H1 (cell line): ENCODE data around the gene POLRMT. TPM values are rescaled to one million over a fixed set of nuclear protein-coding genes. Genes with fewer than 3 reads are reported as not detected.

Source experiments
- CTCF ChIA-PET: fragments of 300-600 bp; sonication (Branson Sonifier 250); formaldehyde crosslinking; loops from one replicate; lab custom pipeline; 2021; ENCODE audit not compliant: partially characterized antibody; lab: Charles Lee
- POLR2A ChIA-PET: fragments of 300-600 bp; sonication (Branson Sonifier 250); formaldehyde crosslinking; loops from one replicate; lab custom pipeline; 2021; ENCODE audit warnings: inconsistent platforms; ENCODE audit not compliant: partially characterized antibody; lab: Charles Lee
- DNase-seq, 2 experiments: peaks; one replicate each; pipeline versions ENCODE4 v3.0.0 to v3.0.0-alpha.2; 2010 to 2022; ENCODE audit warnings: low spot score in 2 of 2, low read depth in 1 of 2, mixed read lengths in 1 of 2
- FAIRE-seq: peaks from 2 replicates; lab custom pipeline; 2011; peaks lifted over from hg19 to GRCh38; lab: Jason Lieb, UNC
- H2AFZ ChIP-seq: 2 replicates; pipeline ENCODE4 v1.8.1; 2012; ENCODE audit warnings: low read length, inconsistent platforms
- H2AK5ac ChIP-seq: 2 replicates; pipeline ENCODE4 v1.6.1; 2013; ENCODE audit warnings: low read depth, low read length
- H2BK120ac ChIP-seq: replicated peaks from 2 replicates; pipeline ENCODE3; 2013; ENCODE audit warnings: low read depth, low read length, inconsistent platforms
- H2BK12ac ChIP-seq: 2 replicates; pipeline ENCODE4 v1.6.1; 2013; ENCODE audit warnings: low read depth, low read length
- H2BK15ac ChIP-seq: 2 replicates; pipeline ENCODE4 v1.6.1; 2013; ENCODE audit warnings: low read length
- H2BK20ac ChIP-seq: 2 replicates; pipeline ENCODE4 v1.6.1; 2013; ENCODE audit warnings: low read length
- H2BK5ac ChIP-seq: 2 replicates; pipeline ENCODE4 v1.6.1; 2013; ENCODE audit warnings: low read depth, low read length
- H3K14ac ChIP-seq: 2 replicates; pipeline ENCODE4 v1.6.1; 2013; ENCODE audit warnings: inconsistent platforms; ENCODE audit not compliant: insufficient read length
- H3K18ac ChIP-seq: 2 replicates; pipeline ENCODE4 v1.6.1; 2013; ENCODE audit warnings: low read length; ENCODE audit errors: extremely low read depth
- H3K23ac ChIP-seq: 2 replicates; pipeline ENCODE4 v1.6.1; 2013; ENCODE audit warnings: inconsistent platforms; ENCODE audit not compliant: insufficient read length
- H3K23me2 ChIP-seq: 2 replicates; pipeline ENCODE4 v1.6.1; 2013; ENCODE audit warnings: low read depth, low read length
- H3K27ac ChIP-seq: 2 replicates; pipeline ENCODE4 v1.6.1; 2011; ENCODE audit warnings: low read depth, low read length, inconsistent platforms
- H3K27me3 ChIP-seq, 4 experiments: replicated peaks in 1 of 4; 1 replicate in 1 of 4; 2 replicates in 3 of 4; pipeline versions ENCODE4 v1.6.1 to v1.8.1; 2011 to 2013; ENCODE audit warnings: low read length in 3 of 4, mild to moderate bottlenecking in 3 of 4, inconsistent platforms in 2 of 4, mixed read lengths in 2 of 4, moderate library complexity in 1 of 4; ENCODE audit not compliant: control insufficient read depth in 3 of 4, insufficient read depth in 3 of 4; ENCODE audit errors: extremely low read depth in 1 of 4
- H3K36me3 ChIP-seq, 4 experiments: 2 replicates each; pipeline versions ENCODE4 v1.6.1 to v1.8.1; 2011 to 2013; ENCODE audit warnings: mild to moderate bottlenecking in 4 of 4, low read length in 3 of 4, moderate library complexity in 2 of 4, control low read depth in 1 of 4, inconsistent platforms in 1 of 4; ENCODE audit not compliant: insufficient read depth in 4 of 4, control insufficient read depth in 2 of 4
- H3K4ac ChIP-seq: replicated peaks from 2 replicates; pipeline ENCODE3; 2013; ENCODE audit warnings: low read length, low read depth, mixed read lengths, inconsistent platforms; ENCODE audit not compliant: insufficient read length
- H3K4me1 ChIP-seq, 4 experiments: replicated peaks in 1 of 4; 1 replicate in 1 of 4; 2 replicates in 3 of 4; pipeline versions ENCODE4 v1.6.1 to v1.8.1; 2011 to 2013; ENCODE audit warnings: low read length in 3 of 4, inconsistent platforms in 2 of 4, mixed read lengths in 1 of 4; ENCODE audit not compliant: insufficient read depth in 4 of 4, control insufficient read depth in 3 of 4
- H3K4me2 ChIP-seq, 2 experiments: 2 replicates each; pipeline versions ENCODE4 v1.6.1 to v1.8.1; 2011 to 2013; ENCODE audit warnings: low read depth in 2 of 2, low read length in 2 of 2, control low read depth in 1 of 2, inconsistent platforms in 1 of 2, mild to moderate bottlenecking in 1 of 2; ENCODE audit not compliant: insufficient read depth in 1 of 2
- H3K4me3 ChIP-seq, 4 experiments: fragments of 200-600, 300-600 bp in 1 of 4; sonication (generic), shearing (Covaris generic), sonication (Bioruptor Twin) in 1 of 4; 2 replicates each; pipeline versions ENCODE4 v1.5.1 to v1.8.1; 2011 to 2016; ENCODE audit warnings: low read length in 4 of 4, low read depth in 3 of 4, control low read depth in 2 of 4, inconsistent platforms in 2 of 4, mild to moderate bottlenecking in 2 of 4, mixed read lengths in 1 of 4, moderate library complexity in 1 of 4; ENCODE audit not compliant: insufficient read depth in 2 of 4; ENCODE audit errors: extremely low read depth in 1 of 4
- H3K56ac ChIP-seq: replicated peaks from 2 replicates; pipeline ENCODE3; 2013; ENCODE audit warnings: low read depth, mild to moderate bottlenecking, mixed read lengths, low read length, inconsistent platforms; ENCODE audit not compliant: insufficient read length
- H3K79me1 ChIP-seq: 2 replicates; pipeline ENCODE4 v1.6.1; 2013; ENCODE audit warnings: low read depth, low read length, control low read depth
- H3K79me2 ChIP-seq, 2 experiments: 2 replicates each; pipeline versions ENCODE4 v1.6.1 to v1.8.1; 2012 to 2013; ENCODE audit warnings: low read length in 2 of 2, mild to moderate bottlenecking in 2 of 2, inconsistent platforms in 1 of 2; ENCODE audit not compliant: insufficient read depth in 2 of 2, control insufficient read depth in 1 of 2
- H3K9ac ChIP-seq, 4 experiments: replicated peaks in 1 of 4; 1 replicate in 1 of 4; 2 replicates in 3 of 4; pipeline versions ENCODE4 v1.6.1 to v1.8.1; 2011 to 2013; ENCODE audit warnings: low read depth in 3 of 4, low read length in 3 of 4, control low read depth in 2 of 4, mild to moderate bottlenecking in 2 of 4, moderate library complexity in 2 of 4, inconsistent platforms in 1 of 4; ENCODE audit errors: extremely low read depth in 1 of 4
- H3K9me3 ChIP-seq, 2 experiments: 2 replicates each; pipeline versions ENCODE4 v1.6.1 to v1.8.1; 2012 to 2013; ENCODE audit warnings: mild to moderate bottlenecking in 2 of 2, moderate library complexity in 2 of 2, control low read depth in 1 of 2, inconsistent platforms in 1 of 2, low read depth in 1 of 2, low read length in 1 of 2, mixed read lengths in 1 of 2; ENCODE audit not compliant: insufficient read depth in 2 of 2
- H4K20me1 ChIP-seq, 2 experiments: replicated peaks in 1 of 2; 2 replicates each; pipeline versions ENCODE3 to v1.8.1; 2011 to 2013; ENCODE audit warnings: inconsistent platforms in 2 of 2, low read length in 2 of 2, mild to moderate bottlenecking in 1 of 2; ENCODE audit not compliant: insufficient read depth in 2 of 2, control insufficient read depth in 1 of 2
- H4K5ac ChIP-seq: 2 replicates; pipeline ENCODE4 v1.6.1; 2013; ENCODE audit warnings: low read length, low read depth, mixed read lengths, inconsistent platforms; ENCODE audit not compliant: insufficient read length
- H4K8ac ChIP-seq: 2 replicates; pipeline ENCODE4 v1.8.0; 2013; ENCODE audit warnings: mild to moderate bottlenecking, moderate library complexity, low read length, inconsistent platforms; ENCODE audit not compliant: insufficient read depth; ENCODE audit errors: extremely low read depth
- H4K91ac ChIP-seq: replicated peaks from 2 replicates; pipeline ENCODE3; 2013; ENCODE audit warnings: low read length, mixed read lengths, inconsistent platforms; ENCODE audit not compliant: insufficient read length
- CTCF ChIP-seq, 3 experiments: IDR thresholded peaks; 1 replicate in 2 of 3; 2 replicates in 1 of 3; pipeline versions ENCODE4 v1.5.1 to v1.6.1; 2011; ENCODE audit warnings: low read length in 3 of 3, mild to moderate bottlenecking in 3 of 3, inconsistent platforms in 2 of 3, low read depth in 1 of 3, moderate library complexity in 1 of 3; ENCODE audit not compliant: insufficient read depth in 1 of 3; ENCODE audit errors: control extremely low read depth in 1 of 3
- GTF2F1 ChIP-seq: IDR thresholded peaks from 2 replicates; pipeline ENCODE4 v1.6.1; 2012; ENCODE audit warnings: low read depth, low read length, improper control_type of control experiment, borderline replicate concordance
- JUN ChIP-seq: IDR thresholded peaks from 2 replicates; pipeline ENCODE4 v1.6.1; 2011; ENCODE audit warnings: low read depth, mild to moderate bottlenecking, improper control_type of control experiment, low read length
- JUND ChIP-seq: IDR thresholded peaks from 2 replicates; pipeline ENCODE4 v1.6.1; 2011; ENCODE audit warnings: mild to moderate bottlenecking, improper control_type of control experiment, low read length
- SIN3A ChIP-seq, 2 experiments: IDR thresholded peaks in 1 of 2; conservative IDR thresholded peaks in 1 of 2; 2 replicates each; pipeline ENCODE4 v1.6.1; 2011 to 2012; ENCODE audit warnings: low read length in 2 of 2, improper control_type of control experiment in 1 of 2, low read depth in 1 of 2, mild to moderate bottlenecking in 1 of 2
- TEAD4 ChIP-seq: IDR thresholded peaks from 2 replicates; pipeline ENCODE4 v1.6.1; 2012; ENCODE audit warnings: low read depth, low read length, inconsistent platforms, mixed read lengths
- YY1 ChIP-seq: IDR thresholded peaks from 2 replicates; pipeline ENCODE4 v1.6.1; 2011; ENCODE audit warnings: low read depth, mild to moderate bottlenecking, low read length
- WGBS, 2 experiments: shearing (Covaris generic) in 1 of 2; methylation state at CpG; one replicate each; pipeline versions ENCODE4 v1.1.6 to v1.1.7; 2013 to 2015; ENCODE audit warnings: low lambda C conversion rate in 2 of 2, mixed read lengths in 2 of 2, inconsistent platforms in 1 of 2, low coverage in 1 of 2, missing lambda C conversion rate in 1 of 2; ENCODE audit not compliant: insufficient replicate concordance in 2 of 2, insufficient coverage in 1 of 2, insufficient read length in 1 of 2; ENCODE audit errors: extremely low coverage in 1 of 2, missing lambda C conversion rate in 1 of 2; 5-methylcytosine and 5-hydroxymethylcytosine counted together
- polyA plus RNA-seq, 7 experiments: library from polyadenylated mRNA; depleted of rRNA in 3 of 7; stranded (reverse) in 5 of 7; unstranded in 2 of 7; fragments of >200 nt in 5 of 7; fragments of 200-250 nt in 2 of 7; gene quantifications; 1 replicate in 5 of 7; 2 replicates in 1 of 7; 4 replicates in 1 of 7; pipeline versions ENCODE4 v1.2.1 to v1.2.3, GENCODE V29; 2011 to 2013; ENCODE audit warnings: missing spikeins in 2 of 7, mixed read lengths in 2 of 7
- total RNA-seq: library from RNA; stranded (reverse); fragmentation: NEBNext Ultra II Directional; extraction: Animal tissue kit (Norgen Biotek cat#: 25700); gene quantifications from 2 replicates; pipeline ENCODE4 v1.2.1, GENCODE V29; 2021
- TF ChIP-seq, protein P1 (sequence below): IDR thresholded peaks from 2 replicates; pipeline ENCODE4 v1.6.1; 2012; ENCODE audit warnings: inconsistent platforms

The POLRMT gene
- total and polyA plus RNA-seq, 2 of the 8 experiments (the other 6 are each of a cell fraction or from before 2014, with no cell fraction given) = 93.0 to 111 TPM

DNA sequence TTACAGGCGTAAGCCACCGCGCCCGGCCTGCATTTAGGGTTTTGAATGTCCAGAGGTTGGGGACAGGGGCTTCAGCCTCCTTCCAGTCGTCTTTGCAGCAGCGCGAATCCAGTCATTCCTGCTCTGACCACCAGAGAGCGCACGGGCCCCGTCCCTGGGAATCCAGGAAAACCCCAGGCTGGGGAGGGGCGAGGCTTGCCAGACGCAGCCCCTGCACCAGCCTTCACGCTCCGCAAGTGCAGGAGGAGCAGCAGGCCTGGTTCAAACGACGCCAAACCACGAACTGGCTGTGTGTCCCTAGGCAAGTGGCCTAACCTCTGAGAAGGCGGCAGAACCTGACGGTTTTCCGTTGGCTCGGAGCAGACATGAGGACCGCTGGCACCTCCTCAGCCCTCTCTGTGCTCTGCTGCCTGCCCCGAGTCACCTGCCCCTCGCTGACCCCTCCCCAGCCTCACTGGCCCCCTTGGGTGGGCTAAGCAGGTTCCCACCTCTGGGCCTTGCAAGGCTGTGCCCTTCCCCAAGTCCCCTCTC lies 31.6 kb upstream of the POLRMT start:
- Histone ChIP-seq H3K4me1 (peaks cover 0 to 12% (median 6%) of the 10 kb centered on the region in 4 experiments; a peak in 5 of 7 replicates), H3K4ac (no peak overlapping the region), H3K36me3 (no peaks in the 10 kb centered on the region), H2BK15ac (no peak overlapping the region), H2AK5ac (no peak overlapping the region), H3K23ac (no peak overlapping the region), H2BK20ac (no peak overlapping the region; the same call in 1 of the 2 replicates), H3K27me3 (peaks cover 0 to 6% (median 2%) of the 10 kb centered on the region in 4 experiments; a peak in 1 of 7 replicates), H4K91ac (peak overlapping the region; percentile 88), H3K4me2 (peak overlapping the region in 1 of 2 experiments; percentile 54; a peak in 2 of 4 replicates), H3K9me3 (peaks cover 5 to 6% of the 10 kb centered on the region in 2 experiments; a peak in 2 of 4 replicates), H3K27ac (no peak overlapping the region), H3K9ac (no peak overlapping the region), H2AFZ (peak overlapping the region; percentile 27; the same call in 1 of the 2 replicates), H4K5ac (peak overlapping the region; percentile 2), H2BK12ac (no peak overlapping the region), H3K4me3 (no peak overlapping the region), H2BK5ac (no peak overlapping the region), H4K8ac (no peak overlapping the region), H3K79me2 (peaks cover 28 to 29% of the 10 kb centered on the region in 2 experiments), H3K14ac (no peak overlapping the region), H3K79me1 (no peaks in the 10 kb centered on the region), H3K56ac (no peak overlapping the region), H4K20me1 (peaks cover 17 to 18% of the 10 kb centered on the region in 2 experiments), H2BK120ac (no peak overlapping the region), H3K18ac (no peak overlapping the region), H3K23me2 (peaks cover 3% of the 10 kb centered on the region; the same call in 1 of the 2 replicates)
- ChIA-PET CTCF (interaction anchor here (0.7 to 1.6 kb wide), 3 partner anchors 67 to 72 kb away, joined by 3 to 6 read pairs (median 6); no protein-coding TSS in a partner anchor), POLR2A (no interaction called here)
- peak; percentile 66 to 98 for DNase-seq
- FAIRE-seq = no peak
- WGBS, 2 experiments = 21% methylated on average over 24 of the region's 24 CpGs; no CpG with 5 or more reads in 1 of the 2 experiments
- TF ChIP-seq SIN3A (conservative IDR thresholded peaks at IDR 0.05 in 1 of 2, IDR thresholded peaks at IDR 0.05 in 1 of 2; ENCODE audit: low read depth in 1 of 2, low read length in 2 of 2) = 0 out of 4 replicates have a peak, but pooled peaks of 1 of the 2 experiments have one; percentile 62
- peak; percentile 47; the same call in 1 of the 2 replicates for TF ChIP-seq JUND
- TF ChIP-seq TEAD4 = 0 out of 2 replicates have a peak, but pooled peaks have one; percentile 12
- 0 out of 2 replicates have a peak, but pooled peaks have one; percentile 8 for TF ChIP-seq YY1
- TF ChIP-seq, protein P1, sequence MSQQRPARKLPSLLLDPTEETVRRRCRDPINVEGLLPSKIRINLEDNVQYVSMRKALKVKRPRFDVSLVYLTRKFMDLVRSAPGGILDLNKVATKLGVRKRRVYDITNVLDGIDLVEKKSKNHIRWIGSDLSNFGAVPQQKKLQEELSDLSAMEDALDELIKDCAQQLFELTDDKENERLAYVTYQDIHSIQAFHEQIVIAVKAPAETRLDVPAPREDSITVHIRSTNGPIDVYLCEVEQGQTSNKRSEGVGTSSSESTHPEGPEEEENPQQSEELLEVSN = peak; percentile 88
- no peak for TF ChIP-seq GTF2F1
- peak; percentile 93 to 98 (median 97) for TF ChIP-seq CTCF (IDR thresholded peaks at IDR 0.05; ENCODE audit: control extremely low read depth in 1 of 3, insufficient read depth in 1 of 3, low read depth in 1 of 3, low read length in 3 of 3)
- no peak for TF ChIP-seq JUN
